Activated T-cell treated with anti-CD3 and anti-CD28 coated beads, Interleukin-2, amount 50 U/mL, for 1 hour (primary cell): ENCODE measurements around the gene PLCB1.
"Not testable (repeated sequence)": the region's sequence is repeated elsewhere in the genome, so short reads cannot be mapped to it uniquely, and the experiment has no call there.

Source experiments
- DNase-seq: peaks from one replicate; pipeline ENCODE4 v3.0.0-alpha.2; 2020

Gene PLCB1

GRCh38 chr20:8805737-8806442 lies 673.8 kb downstream of the PLCB1 start:
- no peak for DNase-seq

- no peak for DNase-seq
Measured at GRCh38 chr20:8807480-8808201, 675.6 kb downstream of the PLCB1 start.

GRCh38 chr20:8808202-8808535 lies 676.1 kb downstream of the PLCB1 start:
- no peak for DNase-seq

DNA sequence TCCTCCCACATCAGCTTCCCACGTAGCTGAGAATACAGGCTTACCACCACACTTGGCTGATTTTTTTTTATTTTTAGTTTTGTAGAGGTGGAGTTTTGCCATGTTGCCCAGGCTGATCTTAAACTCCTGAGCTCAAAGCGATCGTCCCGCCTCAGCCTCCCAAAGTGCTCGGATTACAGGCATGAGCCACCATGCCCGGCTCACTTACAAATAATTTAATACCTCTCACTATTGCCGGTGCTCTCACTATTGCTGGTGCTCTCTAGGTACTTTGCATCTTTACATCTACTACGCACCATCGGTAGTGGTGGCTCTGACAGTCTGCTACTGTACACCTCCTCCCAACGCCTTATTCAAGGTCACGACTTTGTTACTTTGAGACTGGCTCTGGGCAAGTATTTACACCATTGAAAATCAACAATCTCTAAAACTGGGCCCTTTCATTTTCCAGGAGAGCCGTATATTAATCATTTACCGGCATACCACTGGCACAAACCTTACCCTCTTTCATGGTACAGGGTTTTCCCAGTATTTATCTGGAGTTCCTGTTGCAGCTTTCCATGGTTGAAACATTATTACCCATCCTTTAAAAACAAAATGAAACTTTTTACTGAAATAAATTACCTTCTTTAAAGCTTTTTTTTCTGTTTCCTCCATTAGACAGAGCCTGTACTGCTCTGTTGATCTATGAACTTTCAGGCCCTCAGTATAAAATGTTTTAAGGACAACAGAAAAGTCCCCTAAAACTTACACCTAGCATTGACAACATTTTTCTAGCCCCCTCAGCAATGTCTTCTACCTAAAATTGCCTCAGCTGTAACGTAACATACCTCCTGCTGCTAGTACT lies 677.3 kb downstream of the PLCB1 start:
- no peak for DNase-seq

GRCh38 chr20:8811801-8812594 lies 679.9 kb downstream of the PLCB1 start:
- no peak for DNase-seq

- DNase-seq: no peak
Measured at GRCh38 chr20:8812817-8813216, 680.8 kb downstream of the PLCB1 start.

GRCh38 chr20:8815208-8815607 lies 683.1 kb downstream of the PLCB1 start:
- DNase-seq: no peak

- no peak for DNase-seq
Measured at GRCh38 chr20:8829256-8829655, 697.2 kb downstream of the PLCB1 start.

DNA sequence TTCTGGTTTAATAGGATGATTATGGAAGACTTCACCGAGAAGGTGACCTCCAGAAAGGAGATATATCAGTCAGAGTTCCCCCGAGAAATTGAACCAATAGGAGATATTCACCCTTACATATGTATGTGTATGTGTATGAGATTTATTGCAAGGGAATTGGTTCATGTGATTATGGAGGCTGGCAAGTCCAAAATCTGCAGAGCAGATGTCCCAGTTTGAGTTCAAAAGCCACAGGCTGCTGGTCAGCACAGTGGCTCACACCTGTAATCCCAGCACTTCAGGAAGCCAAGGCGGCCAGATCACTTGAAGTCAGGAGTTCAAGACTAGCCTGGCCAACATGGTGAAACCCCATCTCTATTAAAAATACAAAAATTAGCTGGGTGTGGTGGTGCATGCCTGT lies 702.2 kb downstream of the PLCB1 start:
- DNase-seq: not testable (repeated sequence)

DNA sequence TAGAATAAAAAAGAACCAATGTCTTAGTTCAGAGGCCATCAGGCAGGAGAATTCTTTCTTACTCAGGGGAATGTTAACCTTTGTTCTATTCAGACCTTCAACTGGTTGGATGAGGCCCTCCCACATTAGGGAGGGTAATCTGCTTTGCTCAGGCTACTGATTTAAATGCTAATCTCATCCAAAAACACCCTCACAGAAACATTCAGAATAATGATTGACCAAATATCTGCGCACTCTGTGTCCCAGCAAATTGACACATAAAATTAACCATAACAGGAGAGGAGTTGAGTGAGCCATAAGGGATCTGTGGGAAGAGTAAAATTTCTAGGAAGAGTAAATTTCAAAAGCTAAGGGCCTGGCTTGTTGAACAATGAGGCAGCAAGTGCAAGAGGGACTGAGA lies 702.8 kb downstream of the PLCB1 start:
- no peak for DNase-seq

GRCh38 chr20:8837396-8837795 lies 705.3 kb downstream of the PLCB1 start:
- DNase-seq: no peak

DNA sequence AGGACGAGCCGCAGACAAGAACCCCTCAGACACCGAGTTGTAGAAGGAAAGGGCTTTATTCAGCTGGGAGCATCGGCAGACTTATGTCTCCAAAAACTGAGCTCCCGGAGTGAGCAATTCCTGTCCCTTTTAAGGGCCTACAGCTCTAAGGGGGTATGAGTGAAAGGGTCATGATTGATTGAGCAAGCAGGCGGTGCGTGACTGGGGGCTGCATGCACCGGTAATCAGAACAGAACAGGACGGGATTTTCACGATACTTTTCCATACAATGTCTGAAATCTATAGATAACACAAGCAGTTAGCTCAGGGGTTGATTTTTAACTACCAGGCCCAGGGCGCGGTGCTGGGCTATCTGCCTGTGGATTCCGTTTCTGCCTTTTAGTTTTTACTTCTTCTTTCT lies 710.5 kb downstream of the PLCB1 start:
- DNase-seq: no peak

- DNase-seq: no peak
Measured at GRCh38 chr20:8844179-8844578, 712.1 kb downstream of the PLCB1 start.

DNA sequence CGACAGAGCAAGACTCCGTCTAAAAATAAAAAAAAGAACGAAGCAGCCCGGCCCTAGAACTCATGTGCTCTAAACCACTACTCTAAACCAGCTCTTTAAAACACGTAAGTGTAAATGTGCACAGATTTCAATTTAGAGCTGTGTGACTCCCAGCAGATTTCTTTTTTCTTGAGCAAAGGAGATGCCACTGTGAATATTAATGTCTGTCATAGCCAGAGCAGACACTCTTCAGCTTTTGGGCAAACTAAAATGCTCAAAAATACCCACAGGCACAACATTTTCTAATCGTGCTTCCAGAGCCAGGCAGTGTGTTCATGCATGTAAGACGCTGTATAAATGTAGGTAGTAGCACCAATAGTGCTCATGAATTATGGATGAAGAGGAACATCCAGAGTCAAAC lies 717.9 kb downstream of the PLCB1 start:
- no peak for DNase-seq

- DNase-seq: no peak
Measured at GRCh38 chr20:8851446-8851845, 719.4 kb downstream of the PLCB1 start.

DNA sequence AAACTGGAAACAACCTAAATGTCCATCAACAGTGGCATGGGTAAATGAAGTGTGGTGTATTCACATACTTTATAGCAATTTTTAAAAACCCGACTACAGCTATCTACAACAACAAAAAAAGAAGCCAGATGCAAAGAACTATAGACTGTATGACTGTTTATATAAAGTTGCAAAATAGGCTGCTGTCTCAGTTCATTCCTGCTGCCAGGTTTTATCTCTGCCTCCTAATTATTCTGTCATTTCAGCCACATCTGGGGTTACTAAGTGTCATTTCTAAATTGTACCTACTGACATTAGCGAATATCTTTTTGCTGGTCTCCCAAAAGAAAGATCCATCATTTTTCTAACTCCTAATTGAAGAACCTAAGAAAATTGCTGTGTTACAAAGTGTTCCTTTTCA lies 719.9 kb downstream of the PLCB1 start:
- not testable (repeated sequence) for DNase-seq

DNA sequence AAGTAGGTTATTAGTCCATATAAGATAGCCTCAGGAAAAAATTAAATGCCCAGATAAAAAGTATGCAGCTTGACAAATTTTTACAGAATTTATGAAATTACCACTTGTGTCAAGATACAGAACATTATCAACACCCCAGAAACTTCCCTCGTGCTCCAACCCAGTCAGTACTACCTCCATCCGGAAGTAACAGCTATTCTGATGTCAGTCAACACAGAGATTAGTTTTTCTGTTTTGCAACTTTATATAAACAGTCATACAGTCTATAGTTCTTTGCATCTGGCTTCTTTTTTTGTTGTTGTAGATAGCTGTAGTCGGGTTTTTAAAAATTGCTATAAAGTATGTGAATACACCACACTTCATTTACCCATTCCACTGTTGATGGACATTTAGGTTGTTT lies 721.1 kb downstream of the PLCB1 start:
- DNase-seq: not testable (repeated sequence)

- DNase-seq: no peak
Measured at GRCh38 chr20:8853805-8854338, 721.8 kb downstream of the PLCB1 start.

GRCh38 chr20:8854571-8854970 lies 722.5 kb downstream of the PLCB1 start:
- no peak for DNase-seq

GRCh38 chr20:8855315-8855714 lies 723.2 kb downstream of the PLCB1 start:
- no peak for DNase-seq

GRCh38 chr20:8856668-8857067 lies 724.6 kb downstream of the PLCB1 start:
- no peak for DNase-seq

DNA sequence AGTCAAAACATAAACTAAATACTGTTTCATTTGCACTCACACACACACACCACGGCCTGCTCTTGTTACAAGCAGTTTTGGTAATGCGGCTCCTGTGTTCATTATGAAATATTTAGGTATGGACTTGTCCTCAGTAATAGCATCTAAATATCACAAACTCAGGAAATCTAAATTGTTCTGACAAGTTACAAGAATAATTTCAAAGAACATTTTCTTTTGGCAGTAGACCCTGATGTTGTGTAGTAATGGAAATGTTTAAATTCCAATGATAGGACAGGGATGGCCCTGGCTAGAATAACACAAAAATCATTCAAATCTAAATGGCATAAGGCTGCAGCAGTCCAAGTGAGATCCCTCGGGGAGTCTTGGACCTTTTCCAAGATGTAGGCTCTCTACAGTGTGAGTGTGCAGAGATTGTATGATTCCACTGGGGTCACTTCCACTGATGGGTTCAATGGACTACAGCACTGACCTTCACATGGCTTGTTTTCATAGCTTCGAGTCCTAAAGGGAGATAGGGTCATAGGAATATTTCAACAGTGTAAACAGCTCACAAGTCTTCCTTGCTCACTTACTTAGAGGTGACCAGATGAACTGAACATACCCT lies 726.2 kb downstream of the PLCB1 start:
- DNase-seq: no peak
